ENCODE results near the gene ACAP3.

GRCh38 chr1:1267488-1268283, 40.0 kb downstream of the ACAP3 start:
- TF ChIP-seq POU2F2 (IDR thresholded peaks at IDR 0.05; ENCODE audit: low read depth, low read length) = no peak
- TF ChIP-seq TAF1 (IDR thresholded peaks at IDR 0.05; ENCODE audit: low read depth, low read length) = no peak
- no peak for TF ChIP-seq POLR2A (IDR thresholded peaks at IDR 0.05; ENCODE audit: low read depth, low read length)
- TF ChIP-seq POLR2AphosphoS5 (IDR thresholded peaks at IDR 0.05; ENCODE audit: low read depth, low read length) = no peak
